ENCODE measurements around the gene HBZ. TPM values are rescaled to one million over a fixed set of nuclear protein-coding genes. Genes with fewer than 3 reads are reported as not detected.

Gene HBZ
- total RNA-seq, 1 experiment from 2014 or later, result not detected

DNA sequence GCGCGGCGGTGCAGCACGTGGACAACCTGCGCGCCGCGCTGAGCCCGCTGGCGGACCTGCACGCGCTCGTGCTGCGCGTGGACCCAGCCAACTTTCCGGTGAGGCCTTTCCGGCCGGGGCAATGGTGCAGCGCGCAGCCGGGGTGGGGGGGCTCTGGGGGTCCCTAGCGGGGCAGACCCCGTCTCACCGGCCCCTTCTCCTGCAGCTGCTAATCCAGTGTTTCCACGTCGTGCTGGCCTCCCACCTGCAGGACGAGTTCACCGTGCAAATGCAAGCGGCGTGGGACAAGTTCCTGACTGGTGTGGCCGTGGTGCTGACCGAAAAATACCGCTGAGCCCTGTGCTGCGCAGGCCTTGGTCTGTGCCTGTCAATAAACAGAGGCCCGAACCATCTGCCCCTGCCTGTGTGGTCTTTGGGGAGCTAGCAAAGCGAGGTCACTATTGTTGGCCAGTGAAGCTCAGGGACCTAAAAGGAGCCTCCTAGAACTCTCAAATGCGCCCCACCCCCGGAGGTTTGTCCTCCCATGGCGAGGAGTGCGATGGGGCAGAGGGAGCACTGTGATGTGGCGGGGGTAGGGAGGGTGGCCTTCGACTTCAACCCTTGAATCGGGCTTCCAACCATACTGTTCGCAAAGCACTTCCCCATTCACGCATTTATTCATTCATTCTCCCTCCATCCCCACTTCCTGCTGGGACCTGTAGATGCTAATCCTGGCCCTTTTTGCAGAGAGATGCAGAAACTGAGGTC lies 14.1 kb downstream of the HBZ start:
- BruUV-seq (replicated peaks), result no TSS peak
- H3K4me1 ChIP-seq (ENCODE audit: insufficient read depth, low read length), result no peaks in the 10 kb centered on the region
- no peaks in the 10 kb centered on the region for H3K9me3 ChIP-seq (ENCODE audit: low read length)
- H4K20me1 ChIP-seq (ENCODE audit: low read length), result no peaks in the 10 kb centered on the region
- H2AFZ ChIP-seq (ENCODE audit: low read length), result no peak overlapping the region
- no peak overlapping the region for H3K27ac ChIP-seq (ENCODE audit: low read length)
- H3K27me3 ChIP-seq (ENCODE audit: low read length), result peaks cover 20% of the 10 kb centered on the region
- H3K36me3 ChIP-seq (ENCODE audit: low read depth, low read length), result no peaks in the 10 kb centered on the region
- ChIA-PET POLR2A (ENCODE audit: unreplicated experiment) (no interaction called here), CTCF (no interaction called here)
- no peak for TF ChIP-seq EZH2phosphoT487 (IDR thresholded peaks at IDR 0.05; ENCODE audit: borderline replicate concordance, low read length)
- no peak for TF ChIP-seq EZH2 (IDR thresholded peaks at IDR 0.05; ENCODE audit: low read length, unreplicated experiment)
- TF ChIP-seq, protein P1, sequence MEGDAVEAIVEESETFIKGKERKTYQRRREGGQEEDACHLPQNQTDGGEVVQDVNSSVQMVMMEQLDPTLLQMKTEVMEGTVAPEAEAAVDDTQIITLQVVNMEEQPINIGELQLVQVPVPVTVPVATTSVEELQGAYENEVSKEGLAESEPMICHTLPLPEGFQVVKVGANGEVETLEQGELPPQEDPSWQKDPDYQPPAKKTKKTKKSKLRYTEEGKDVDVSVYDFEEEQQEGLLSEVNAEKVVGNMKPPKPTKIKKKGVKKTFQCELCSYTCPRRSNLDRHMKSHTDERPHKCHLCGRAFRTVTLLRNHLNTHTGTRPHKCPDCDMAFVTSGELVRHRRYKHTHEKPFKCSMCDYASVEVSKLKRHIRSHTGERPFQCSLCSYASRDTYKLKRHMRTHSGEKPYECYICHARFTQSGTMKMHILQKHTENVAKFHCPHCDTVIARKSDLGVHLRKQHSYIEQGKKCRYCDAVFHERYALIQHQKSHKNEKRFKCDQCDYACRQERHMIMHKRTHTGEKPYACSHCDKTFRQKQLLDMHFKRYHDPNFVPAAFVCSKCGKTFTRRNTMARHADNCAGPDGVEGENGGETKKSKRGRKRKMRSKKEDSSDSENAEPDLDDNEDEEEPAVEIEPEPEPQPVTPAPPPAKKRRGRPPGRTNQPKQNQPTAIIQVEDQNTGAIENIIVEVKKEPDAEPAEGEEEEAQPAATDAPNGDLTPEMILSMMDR (conservative IDR thresholded peaks at IDR 0.05; ENCODE audit: low read depth, low read length), result no peak
- no peak for DNase-seq
- intact Hi-C loops (cut with micrococcal nuclease), result no loop called here
- H3F3A ChIP-seq (ENCODE audit: low read length, unreplicated experiment), result no peaks in the 10 kb centered on the region
- H3K9me2 ChIP-seq (replicated peaks; ENCODE audit: low read length), result no peaks in the 10 kb centered on the region
- ATAC-seq, result no peak
- H3K4me2 ChIP-seq (ENCODE audit: low read length), result no peak overlapping the region
- no peak overlapping the region for H3K4me3 ChIP-seq (ENCODE audit: low read length)
- no peaks in the 10 kb centered on the region for H3K79me2 ChIP-seq (ENCODE audit: low read length)
- H3K9ac ChIP-seq (ENCODE audit: low read length), result no peak overlapping the region

DNA sequence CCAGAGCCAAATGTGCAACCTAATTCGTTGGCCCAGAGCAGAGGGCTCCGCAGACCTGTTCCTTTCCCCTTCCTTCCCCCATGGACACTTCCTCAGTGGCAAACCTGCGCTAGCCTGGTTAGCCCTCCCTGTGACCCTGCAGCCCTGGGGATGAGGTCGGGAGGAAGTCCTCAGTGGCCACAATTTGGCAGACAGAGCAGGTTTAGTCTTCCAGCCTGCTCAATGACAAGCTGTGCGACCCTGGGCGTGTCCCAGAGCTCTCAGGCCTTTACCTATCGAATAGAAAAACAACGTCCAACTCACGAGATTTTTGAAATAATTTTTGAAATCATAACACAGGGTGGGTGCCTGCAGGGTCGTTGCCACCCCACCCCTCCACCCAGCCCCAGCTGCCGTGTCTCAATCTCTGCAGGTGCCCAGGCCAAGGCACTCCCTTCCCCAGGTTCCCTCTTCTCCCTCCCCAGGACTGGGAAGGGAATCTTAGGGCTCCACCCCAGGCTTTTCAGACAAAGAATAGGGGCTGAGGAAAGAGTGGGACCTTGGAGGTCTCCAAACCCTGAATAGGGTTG lies 14.8 kb downstream of the HBZ start:
- CTCF ChIA-PET, result no interaction called here
- no TSS peak for BruUV-seq (replicated peaks)
- H3F3A ChIP-seq (ENCODE audit: low read length, unreplicated experiment), result no peaks in the 10 kb centered on the region

More for the DNA sequence above, 14.8 kb downstream of the HBZ start:
- DNase-seq (no peak), ATAC-seq (no peak)
- H3K9me3 ChIP-seq (ENCODE audit: low read length), result no peaks in the 10 kb centered on the region
- H3K27me3 ChIP-seq (ENCODE audit: low read length), result peaks cover 20% of the 10 kb centered on the region
- no peak overlapping the region for H3K4me3 ChIP-seq (ENCODE audit: low read length)
- H2AFZ ChIP-seq (ENCODE audit: low read length), result no peak overlapping the region
- no peaks in the 10 kb centered on the region for H3K9me2 ChIP-seq (replicated peaks; ENCODE audit: low read length)
- no peak overlapping the region for H3K9ac ChIP-seq (ENCODE audit: low read length)
- no peaks in the 10 kb centered on the region for H3K36me3 ChIP-seq (ENCODE audit: low read depth, low read length)
- no peaks in the 10 kb centered on the region for H4K20me1 ChIP-seq (ENCODE audit: low read length)
- TF ChIP-seq EZH2 (IDR thresholded peaks at IDR 0.05; ENCODE audit: low read length, unreplicated experiment) (no peak), EZH2phosphoT487 (IDR thresholded peaks at IDR 0.05; ENCODE audit: borderline replicate concordance, low read length) (no peak)
- TF ChIP-seq, protein P1 (conservative IDR thresholded peaks at IDR 0.05; ENCODE audit: low read depth, low read length), result no peak
- no peaks in the 10 kb centered on the region for H3K79me2 ChIP-seq (ENCODE audit: low read length)
- POLR2A ChIA-PET (ENCODE audit: unreplicated experiment), result no interaction called here
- no peak overlapping the region for H3K27ac ChIP-seq (ENCODE audit: low read length)
- no peaks in the 10 kb centered on the region for H3K4me1 ChIP-seq (ENCODE audit: insufficient read depth, low read length)
- intact Hi-C loops (cut with micrococcal nuclease), result no loop called here
- no peak overlapping the region for H3K4me2 ChIP-seq (ENCODE audit: low read length)
